SK-N-MC (cell line): ENCODE measurements around the gene CEP63.

Experiments
- EZH2 ChIP-seq: fragments of 200-600 bp; sonication (generic); IDR thresholded peaks from one replicate; pipeline ENCODE4 v1.6.1; 2017; ENCODE audit warnings: antibody characterized with exemption
- POLR2AphosphoS5 ChIP-seq: IDR thresholded peaks from 2 replicates; pipeline ENCODE4 v1.6.1; 2012; ENCODE audit warnings: mild to moderate bottlenecking, low read depth, low read length, borderline replicate concordance

DNA sequence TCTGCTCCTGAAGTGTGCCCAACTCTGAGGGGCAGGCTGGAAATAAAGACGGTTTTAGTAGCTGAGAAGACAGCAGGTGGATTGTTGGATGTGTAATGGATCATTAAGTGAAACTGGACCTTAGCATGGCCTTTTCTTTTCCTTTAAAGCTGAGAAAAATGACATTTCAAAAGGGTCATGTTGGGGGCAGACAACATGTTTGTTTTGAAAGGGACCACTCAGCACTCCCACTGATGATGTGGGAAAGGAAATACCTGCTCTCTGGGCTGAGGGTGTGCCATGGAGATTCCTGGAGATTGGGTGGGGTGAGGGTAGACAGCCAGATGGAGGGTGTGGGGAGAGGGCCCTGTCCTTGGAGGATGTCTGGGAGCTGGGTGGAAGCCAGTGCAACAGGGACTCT lies 38.5 kb upstream of the CEP63 start:
- TF ChIP-seq POLR2AphosphoS5 (no peak), EZH2 (no peak)
